H54 (cell line): ENCODE measurements around the gene CCL25.
"Not testable (repeated sequence)": the region's sequence is repeated elsewhere in the genome, so short reads cannot be mapped to it uniquely, and the experiment has no call there.

Experiments used
- DNase-seq: peaks from one replicate; pipeline ENCODE4 v3.0.0; 2011; ENCODE audit warnings: low spot score, mixed read lengths; ENCODE audit not compliant: insufficient read length
- FAIRE-seq: peaks from 3 replicates; lab custom pipeline; 2011; peaks lifted over from hg19 to GRCh38; lab: Jason Lieb, UNC
- POLR2A ChIP-seq: IDR thresholded peaks from 2 replicates; pipeline ENCODE4 v1.6.1; 2011; ENCODE audit warnings: low read depth, mild to moderate bottlenecking, low read length

The CCL25 gene

GRCh38 chr19:8052464-8052859 lies at the start of gene CCL25:
TSS of gene CCL25 (plus strand) at chr19:8052760. CDS start at chr19:8053050, 290 bp downstream.
- FAIRE-seq (no peak), DNase-seq (no peak)
- TF ChIP-seq POLR2A = no peak

- FAIRE-seq (no peak), DNase-seq (no peak)
- no peak for TF ChIP-seq POLR2A
Observed at GRCh38 chr19:8004001-8004400, 48.6 kb upstream of the CCL25 start.

- TF ChIP-seq POLR2A = no peak
- DNase-seq (no peak), FAIRE-seq (no peak)
Observed at GRCh38 chr19:8004723-8005513, 47.6 kb upstream of the CCL25 start.

GRCh38 chr19:8005534-8006256 lies 46.9 kb upstream of the CCL25 start, which contains the start of gene ELAVL1:
TSS of gene ELAVL1 (minus strand) at chr19:8005641. CDS start at chr19:7991815, 13,826 bp downstream.
- DNase-seq (peak; percentile 97), FAIRE-seq (no peak)
- peak; percentile 79 for TF ChIP-seq POLR2A

GRCh38 chr19:8017808-8018207 lies 34.8 kb upstream of the CCL25 start:
- no peak for TF ChIP-seq POLR2A
- DNase-seq (no peak), FAIRE-seq (no peak)

GRCh38 chr19:8020681-8021080 lies 31.9 kb upstream of the CCL25 start:
- DNase-seq (no peak), FAIRE-seq (no peak)
- TF ChIP-seq POLR2A = no peak

- no peak for FAIRE-seq
- DNase-seq = no peak
- TF ChIP-seq POLR2A = no peak
Observed at GRCh38 chr19:8021374-8021773, 31.2 kb upstream of the CCL25 start.

- FAIRE-seq = no peak
- no peak for DNase-seq
- TF ChIP-seq POLR2A = no peak
Observed at GRCh38 chr19:8022275-8022674, 30.3 kb upstream of the CCL25 start.

GRCh38 chr19:8023371-8023770 lies 29.2 kb upstream of the CCL25 start:
- no peak for DNase-seq
- TF ChIP-seq POLR2A = no peak
- FAIRE-seq = no peak

GRCh38 chr19:8024256-8024655 lies 28.3 kb upstream of the CCL25 start:
- not testable (repeated sequence) for DNase-seq, FAIRE-seq

- DNase-seq = no peak
- no peak for FAIRE-seq
- no peak for TF ChIP-seq POLR2A
Observed at GRCh38 chr19:8025316-8025715, 27.2 kb upstream of the CCL25 start.

GRCh38 chr19:8028951-8029491 lies 23.5 kb upstream of the CCL25 start:
- TF ChIP-seq POLR2A = no peak
- DNase-seq = no peak
- FAIRE-seq = no peak

GRCh38 chr19:8030960-8031359 lies 21.6 kb upstream of the CCL25 start:
- DNase-seq (no peak), FAIRE-seq (no peak)
- TF ChIP-seq POLR2A = no peak

- not testable (repeated sequence) for FAIRE-seq, DNase-seq
Observed at GRCh38 chr19:8033287-8034177, 19.0 kb upstream of the CCL25 start.
